Stimulated activated CD8-positive, alpha-beta memory T cell treated with anti-CD3 and anti-CD28 coated beads, Interleukin-7, amount 100 ng/mL, for 1 hour (primary cell): ENCODE data around the gene ICAM1.
A peak's percentile ranks its signal among the peaks of the same experiment; 100 is the strongest.

Experiments
- DNase-seq, 2 donors: peaks; one replicate each; pipeline ENCODE4 v3.0.0-alpha.2; 2020; ENCODE audit warnings: low read depth in 2 of 2

ICAM1 gene

DNA sequence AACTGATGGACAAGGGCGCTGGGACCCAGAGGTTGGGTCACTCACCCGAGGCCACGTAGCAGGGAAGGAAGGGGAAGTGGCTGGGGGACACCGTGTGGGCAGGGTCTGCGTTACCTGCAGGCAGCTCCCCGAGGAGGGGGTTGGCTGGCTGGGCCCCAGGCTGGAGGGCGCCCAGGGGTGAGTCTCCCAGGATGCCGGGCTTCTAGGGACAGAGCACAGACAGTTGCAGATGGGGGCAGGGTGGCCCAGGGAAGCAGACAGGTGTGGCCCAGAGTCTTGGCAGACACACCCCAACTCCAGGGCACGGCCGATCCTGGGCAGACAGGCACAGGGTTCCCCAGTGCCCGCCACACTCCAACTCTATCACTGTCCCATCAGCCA is 50.5 kb downstream of the ICAM1 start:
- no peak for DNase-seq

DNA sequence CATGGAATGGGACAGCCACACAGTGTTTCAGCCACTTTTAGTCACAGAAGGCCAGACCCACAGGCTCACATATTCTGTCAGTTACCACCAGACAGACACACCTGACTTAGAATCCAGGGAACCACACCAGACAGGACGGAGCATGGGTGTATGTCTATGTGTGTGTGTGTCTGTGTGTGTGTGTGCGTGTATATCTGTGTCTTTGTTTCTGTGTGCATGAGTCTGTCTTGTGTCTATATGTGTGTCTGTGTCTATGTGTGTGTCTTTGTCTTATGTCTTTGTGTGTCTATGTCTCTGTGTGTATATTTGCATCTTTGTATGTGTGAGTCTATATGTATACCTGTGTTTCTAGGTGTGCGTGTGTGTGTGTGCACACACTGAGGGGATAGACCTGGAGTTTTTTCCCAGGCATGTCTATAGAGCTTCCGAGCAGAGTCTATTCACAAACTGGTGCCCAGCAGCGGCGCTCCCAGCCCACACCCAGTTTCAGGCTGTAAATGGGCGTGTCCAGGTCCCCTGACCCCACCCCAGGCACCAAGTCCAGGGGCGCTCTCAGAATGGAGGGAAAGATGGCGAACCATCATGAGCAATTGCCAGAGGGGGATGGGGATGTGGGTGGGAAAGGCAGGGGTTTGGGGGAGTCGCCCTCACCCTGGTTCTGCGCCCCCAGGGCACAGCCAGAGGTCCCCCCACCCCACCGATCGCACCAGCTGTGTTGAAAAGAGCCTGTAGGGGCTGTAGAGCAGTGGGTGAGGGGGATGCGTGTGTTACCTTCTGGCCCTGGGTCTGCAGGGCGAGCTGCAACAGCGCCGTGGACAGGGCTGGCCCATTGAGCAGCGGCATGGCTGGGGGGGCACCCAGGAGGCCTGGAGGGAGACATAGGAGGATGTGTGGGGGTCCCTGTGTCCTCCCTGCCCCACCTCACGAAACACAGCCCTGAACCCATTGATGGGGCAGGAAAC is 51.2 kb downstream of the ICAM1 start:
- DNase-seq = no peak

DNA sequence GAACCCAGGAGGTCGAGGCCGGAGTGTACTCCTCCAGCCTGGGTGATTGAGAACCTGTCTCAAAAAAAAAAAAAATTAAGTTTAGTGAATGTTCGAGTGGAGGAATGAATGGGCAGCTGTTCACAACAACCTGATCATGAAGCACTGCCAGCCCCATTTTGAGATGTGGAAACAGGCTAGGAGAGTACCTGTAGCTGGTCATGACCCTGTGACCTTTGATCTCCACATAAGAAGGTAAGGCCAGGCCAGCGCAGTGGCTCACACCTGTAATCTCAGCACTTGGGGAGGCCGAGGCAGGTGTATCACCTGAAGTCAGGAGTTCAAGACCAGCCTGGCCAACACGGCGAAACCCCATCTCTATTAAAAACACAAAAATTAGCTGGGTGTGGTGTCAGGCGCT is 54.8 kb downstream of the ICAM1 start:
- DNase-seq = no peak

DNA sequence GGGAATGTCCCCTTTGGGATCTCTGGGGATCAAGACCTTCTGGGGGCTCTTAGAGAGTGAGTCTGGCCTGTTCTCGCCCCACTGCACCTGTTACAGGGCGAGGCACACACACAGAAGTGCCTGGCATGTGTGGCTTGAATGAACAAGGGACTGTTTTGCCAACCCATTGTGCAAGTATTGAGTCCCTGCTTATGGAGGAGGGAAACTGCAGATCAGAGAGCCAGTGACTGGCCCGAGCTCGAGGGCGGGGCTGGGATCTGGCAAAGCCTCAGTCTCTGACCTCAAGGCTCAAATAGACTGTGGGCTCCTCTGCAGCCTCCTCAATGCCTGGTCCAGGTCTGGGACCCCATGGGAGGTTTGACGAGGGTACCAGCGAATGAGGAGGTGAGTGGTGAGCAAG is 56.9 kb downstream of the ICAM1 start:
- DNase-seq = no peak

DNA sequence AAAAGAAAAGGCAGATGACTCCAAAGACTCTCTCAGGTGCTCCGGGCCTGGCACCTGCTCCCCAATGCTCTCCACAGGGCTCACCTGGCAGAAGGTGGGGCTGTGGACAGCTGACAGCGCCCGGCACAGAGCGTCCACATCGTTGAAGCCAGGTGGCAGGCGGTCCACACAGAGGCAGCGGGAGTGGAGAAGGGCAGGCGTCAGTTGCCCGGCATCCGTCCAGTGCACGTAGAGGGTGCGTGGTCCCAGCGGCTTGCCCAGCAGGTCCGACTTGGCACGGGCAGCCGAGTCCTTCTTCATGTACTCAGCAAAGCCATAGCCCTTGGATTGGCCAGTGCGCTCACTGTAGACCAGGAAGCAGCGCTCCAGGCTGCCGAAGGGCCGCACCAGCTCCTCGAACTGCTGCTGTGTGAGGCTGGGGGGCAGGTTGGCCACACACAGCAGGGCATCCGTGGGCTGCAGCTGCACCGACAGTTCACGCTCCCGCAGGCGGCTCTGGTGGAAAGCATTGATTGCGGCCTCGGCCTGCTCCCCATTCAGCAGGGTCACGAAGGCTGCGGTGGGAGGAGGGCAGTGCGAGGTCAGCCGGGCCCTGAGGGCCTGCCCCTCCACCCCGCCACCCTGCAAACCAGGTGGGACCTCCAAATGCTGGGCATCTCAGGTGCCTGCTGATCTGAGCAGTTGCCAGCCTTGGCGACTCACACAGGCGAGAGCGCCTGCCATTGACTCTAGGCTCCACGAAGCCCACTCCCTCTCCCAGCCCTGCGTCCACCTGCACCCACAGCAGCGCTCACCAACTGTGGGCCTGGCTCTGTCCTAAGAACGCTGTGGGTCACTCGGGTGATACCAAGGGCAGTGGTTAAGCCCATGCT is 57.9 kb downstream of the ICAM1 start:
- no peak for DNase-seq

DNA sequence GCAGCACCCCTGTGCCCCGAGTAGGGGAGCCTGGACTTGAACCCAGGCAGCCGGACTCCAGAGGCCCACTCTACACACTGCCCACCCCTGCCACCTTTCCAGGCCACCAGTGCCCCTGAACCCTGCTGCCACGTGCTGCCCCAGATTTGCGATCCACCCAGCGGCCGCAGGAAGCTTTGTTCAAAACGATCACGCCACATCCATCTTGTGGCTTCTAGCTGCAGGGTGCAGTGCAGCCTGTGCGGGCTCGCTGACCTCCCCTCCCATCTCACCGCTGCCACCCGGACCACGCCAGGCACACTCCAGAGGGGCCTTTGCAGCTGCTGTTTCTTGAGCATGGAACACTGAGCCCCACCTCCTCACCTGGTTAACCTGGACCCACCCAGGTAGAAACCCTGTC is 58.6 kb downstream of the ICAM1 start:
- DNase-seq = no peak

DNA sequence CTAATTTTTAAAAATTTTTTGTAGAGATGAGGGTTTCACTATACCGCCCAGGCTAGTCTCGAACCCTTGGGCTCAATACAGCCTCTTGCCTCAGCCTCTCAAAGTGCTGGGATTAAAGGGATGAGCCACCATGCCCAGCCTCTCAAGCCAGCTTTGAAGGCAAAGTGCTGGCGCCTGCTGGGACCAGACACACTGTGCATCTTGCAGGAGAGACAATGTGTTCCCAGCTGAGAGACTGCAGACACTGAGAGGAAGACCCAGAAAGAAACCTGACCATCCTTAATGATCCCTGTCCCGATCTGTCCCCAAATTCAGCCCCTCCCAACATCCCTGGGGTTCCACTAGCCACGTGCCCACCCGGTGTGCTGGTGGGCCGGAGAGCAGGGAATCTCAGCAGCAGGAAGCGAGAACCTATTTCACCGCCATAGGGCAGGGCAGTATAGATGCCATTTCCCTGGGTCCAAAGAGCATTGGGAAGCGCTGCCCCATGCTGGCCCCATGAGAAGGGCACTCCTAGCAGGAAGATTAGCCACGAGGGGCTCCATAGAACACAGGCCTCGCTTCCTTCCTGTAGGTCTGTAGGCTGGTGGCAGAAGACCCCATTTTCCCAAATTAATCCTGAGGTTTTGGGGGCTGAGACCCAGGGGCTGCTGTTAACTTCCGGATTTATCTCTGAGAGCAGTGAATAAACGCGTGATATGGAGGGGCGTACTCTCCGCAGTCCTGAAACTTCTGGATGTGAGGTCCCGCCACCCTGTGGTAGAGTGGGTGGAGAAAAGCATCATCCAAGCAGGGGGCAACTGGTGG is 61.4 kb downstream of the ICAM1 start:
- no peak for DNase-seq

DNA sequence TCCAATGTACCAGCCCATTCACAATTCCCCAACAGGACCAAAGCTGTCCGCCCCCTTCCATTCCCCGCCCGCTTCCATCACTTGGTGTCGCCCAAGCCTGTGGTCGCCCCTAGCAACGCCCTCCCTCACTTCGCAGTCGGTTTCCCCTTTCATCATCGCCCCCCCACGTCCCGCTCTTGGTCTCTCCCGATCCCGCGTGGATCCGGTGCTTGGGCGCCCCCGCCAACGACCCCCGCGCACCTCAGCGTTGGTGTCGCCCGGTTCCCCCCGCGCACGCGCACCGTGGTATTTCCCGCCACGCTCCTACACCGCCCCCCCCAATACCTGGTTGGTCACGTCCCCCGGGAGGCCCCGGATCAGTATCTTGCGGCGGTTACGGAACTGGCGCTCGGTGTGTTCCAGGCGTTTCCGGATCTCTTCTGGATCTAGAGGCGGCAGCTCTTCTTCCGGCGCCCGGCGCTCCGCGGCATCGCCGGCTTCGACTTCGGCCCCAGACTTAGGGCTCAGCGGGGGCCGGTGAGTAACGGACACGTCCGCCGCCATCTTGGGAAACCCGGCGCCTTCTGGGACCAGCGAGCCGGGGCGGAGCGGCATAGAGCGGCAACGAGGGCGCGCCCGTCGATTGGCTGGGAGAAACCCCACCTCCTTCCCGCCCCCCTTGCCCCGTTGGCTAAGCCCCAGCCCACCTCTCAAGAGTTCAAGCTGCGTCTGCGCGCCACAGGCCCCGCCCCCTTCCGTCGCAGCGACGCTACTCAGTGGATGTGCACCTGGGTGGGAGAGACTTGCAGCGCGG is 62.2 kb downstream of the ICAM1 start, which contains the start of gene RAVER1:
TSS of gene RAVER1 (minus strand) at position 565 of the 793 bp plus-strand sequence. CDS start at position 543, 22 bp downstream.
- peak; percentile 95 for DNase-seq

DNA sequence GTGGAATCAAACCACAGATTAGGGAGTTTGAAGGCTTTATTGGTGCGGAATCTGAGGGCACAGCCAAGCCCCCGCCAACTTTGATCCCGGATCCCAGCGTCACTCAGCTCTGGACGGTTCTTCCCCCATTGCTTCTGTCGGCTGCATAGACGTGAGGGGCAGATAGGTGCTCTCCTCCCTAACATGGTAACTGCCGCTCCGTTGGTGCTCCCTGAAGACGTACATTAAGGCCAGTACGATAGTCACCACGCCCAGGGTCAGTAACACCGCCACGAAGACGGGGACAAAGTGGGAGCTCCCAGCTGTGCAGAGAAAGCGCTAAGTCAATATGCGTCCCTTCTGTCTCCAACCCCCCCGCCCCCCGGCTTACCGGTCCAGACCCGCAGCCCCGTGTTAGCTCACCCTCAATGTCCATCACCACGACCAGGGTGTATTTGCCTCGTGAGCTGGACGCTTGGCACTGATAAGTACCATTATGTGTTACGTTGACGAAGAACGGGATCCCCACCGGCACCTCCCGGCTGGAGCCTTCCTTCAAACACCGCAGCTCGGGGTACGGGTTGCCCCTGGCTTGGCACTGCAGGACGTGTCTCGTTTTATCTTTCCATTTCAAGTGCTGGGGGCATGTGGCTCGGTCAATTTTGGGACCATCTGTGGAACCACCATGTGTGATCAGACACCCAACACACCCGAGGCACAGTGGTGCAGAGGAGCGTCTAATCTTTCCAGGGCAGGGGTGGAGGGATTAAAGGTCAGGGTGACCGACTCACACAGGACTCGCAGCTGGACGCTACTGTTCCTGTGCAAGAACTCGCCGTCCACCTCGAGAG is 63.1 kb downstream of the ICAM1 start:
- DNase-seq = no peak

DNA sequence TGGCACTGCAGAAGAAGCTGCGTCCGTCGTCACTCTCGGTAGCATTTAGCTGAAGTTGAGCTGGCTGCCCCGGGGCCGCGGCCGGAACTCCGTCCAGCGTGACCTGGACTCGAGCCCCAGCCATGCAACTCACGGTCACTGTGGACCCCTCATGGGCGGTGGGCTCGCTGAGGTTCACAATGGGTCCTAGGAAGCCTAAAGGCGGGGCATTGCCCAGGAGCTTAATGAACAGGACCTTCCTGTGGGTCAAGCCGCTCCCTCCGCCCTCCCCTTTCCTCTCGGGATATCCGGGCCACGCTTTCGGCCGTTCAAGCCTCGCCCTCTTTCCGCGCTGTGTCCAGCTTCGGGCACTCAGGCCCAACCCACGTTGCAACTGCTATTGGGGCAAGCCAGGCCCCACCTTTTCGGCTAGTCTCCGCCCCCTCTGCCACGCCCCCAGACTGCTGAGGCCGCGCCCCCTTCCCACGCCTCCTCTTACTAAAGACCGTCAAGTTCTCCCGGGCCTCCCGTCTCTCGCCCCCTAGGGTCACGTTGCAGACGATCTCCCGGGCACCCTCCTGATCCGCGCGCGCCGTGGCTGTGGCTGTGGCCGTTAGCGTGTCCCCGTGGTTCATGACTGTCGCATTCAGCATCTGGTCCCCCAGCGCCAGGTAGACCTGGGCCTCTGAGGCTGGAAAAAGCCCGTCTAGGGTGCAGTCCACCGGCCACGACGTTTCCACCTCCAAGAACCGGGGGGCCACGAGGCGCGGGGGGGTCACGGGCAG is 63.9 kb downstream of the ICAM1 start:
- DNase-seq = no peak

DNA sequence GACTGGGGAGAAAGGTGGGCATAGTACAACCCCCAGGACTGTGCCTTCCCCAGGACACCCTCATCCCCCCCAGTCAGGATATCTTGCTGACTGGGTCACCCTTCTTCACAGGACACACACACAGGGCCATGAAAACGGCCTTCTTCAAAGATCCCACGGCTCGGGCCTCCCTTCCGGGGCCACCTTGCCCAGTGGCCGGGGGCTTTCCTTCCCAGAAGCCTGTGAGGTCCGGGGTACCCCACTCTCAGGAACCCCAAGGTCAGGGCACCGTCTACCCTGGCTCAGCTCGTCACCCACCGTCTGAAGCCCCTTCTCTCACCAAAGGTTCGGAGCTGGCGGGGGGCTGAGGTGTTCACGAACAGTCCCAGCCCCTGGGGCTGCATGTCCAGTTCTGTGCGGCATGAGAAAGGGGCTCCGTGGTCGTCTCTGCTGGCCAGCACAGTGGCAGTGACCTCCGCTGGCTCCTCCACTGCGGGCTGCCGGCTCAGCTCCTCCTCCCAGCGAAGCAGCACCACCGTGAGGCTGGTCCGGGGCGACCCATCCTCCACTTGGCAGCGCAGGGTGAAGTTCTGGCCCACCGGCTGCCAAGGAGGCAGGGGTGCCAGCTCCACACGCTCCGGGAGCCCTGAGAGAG is 64.5 kb downstream of the ICAM1 start:
- DNase-seq = no peak
